ENCODE results near the gene SDHB. TPM values are rescaled to one million over a fixed set of nuclear protein-coding genes. Genes with fewer than 3 reads are reported as not detected.

SDHB gene
- total RNA-seq = 100 to 1,000 TPM in 1 of 2 donors, 10 to 100 TPM in 1; 82.9 to 137 TPM

DNA sequence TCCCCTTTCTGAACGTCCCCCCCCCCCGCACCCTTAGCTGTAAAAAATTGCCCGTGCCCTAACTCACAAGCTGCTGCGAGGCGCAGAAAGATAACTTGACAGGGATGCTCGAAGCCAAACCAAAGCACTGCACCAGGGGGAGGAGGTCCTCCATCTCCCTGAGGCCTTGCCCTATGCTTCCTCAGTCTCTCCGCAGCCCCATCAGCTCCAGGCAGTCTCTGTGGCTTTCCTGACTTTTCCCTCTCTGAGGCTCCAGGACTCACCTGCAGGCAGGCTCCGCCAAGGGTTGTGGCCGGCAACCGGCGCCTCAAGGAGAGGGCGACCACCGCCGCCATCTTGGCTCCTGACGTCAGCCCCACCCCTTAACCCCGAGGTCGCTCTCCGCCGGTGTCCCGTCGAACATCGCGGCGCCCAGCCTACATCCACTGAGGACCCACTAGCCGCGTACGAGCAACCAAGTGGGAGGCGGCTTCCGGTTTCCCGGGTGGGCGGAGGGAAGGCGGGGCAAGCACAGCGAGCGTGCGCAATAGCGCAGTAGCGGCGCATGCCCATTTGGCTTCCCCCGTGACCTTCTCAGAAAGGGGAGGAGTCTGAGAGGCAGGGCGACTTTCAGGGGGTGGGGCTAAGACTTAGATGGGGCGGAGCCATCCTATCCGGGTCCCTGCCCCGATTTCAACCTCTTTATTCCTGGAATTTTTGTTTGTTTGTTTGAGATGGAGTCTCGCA lies at the start of gene SDHB:
Gene SDHB (minus strand): TSS at position 348 of the 726 bp plus-strand sequence. CDS start 13 bp downstream, at position 335.
- ATAC-seq (replicated peaks) = peak; percentile 99
- no peaks in the 10 kb centered on the region for H3K27me3 Mint-ChIP-seq
- no peaks in the 10 kb centered on the region for H3K9me3 Mint-ChIP-seq
- H3K4me3 Mint-ChIP-seq = peak within 1 kb of the TSS; percentile 97
- H3K36me3 Mint-ChIP-seq (ENCODE audit: low read depth) = peaks cover 35% of the 10 kb centered on the region
- H3K4me1 Mint-ChIP-seq = peaks cover 11% of the 10 kb centered on the region
- peak within 1 kb of the TSS; percentile 95 for H3K27ac Mint-ChIP-seq

GRCh38 chr1:17102232-17102631 lies 48.4 kb upstream of the SDHB start:
- H3K27ac Mint-ChIP-seq = no peak overlapping the region
- no peak for ATAC-seq (replicated peaks)
- H3K36me3 Mint-ChIP-seq (ENCODE audit: low read depth) = no peaks in the 10 kb centered on the region
- H3K9me3 Mint-ChIP-seq = no peaks in the 10 kb centered on the region
- H3K4me1 Mint-ChIP-seq = no peaks in the 10 kb centered on the region
- H3K4me3 Mint-ChIP-seq = no peak overlapping the region
- H3K27me3 Mint-ChIP-seq = peaks cover 15% of the 10 kb centered on the region

DNA sequence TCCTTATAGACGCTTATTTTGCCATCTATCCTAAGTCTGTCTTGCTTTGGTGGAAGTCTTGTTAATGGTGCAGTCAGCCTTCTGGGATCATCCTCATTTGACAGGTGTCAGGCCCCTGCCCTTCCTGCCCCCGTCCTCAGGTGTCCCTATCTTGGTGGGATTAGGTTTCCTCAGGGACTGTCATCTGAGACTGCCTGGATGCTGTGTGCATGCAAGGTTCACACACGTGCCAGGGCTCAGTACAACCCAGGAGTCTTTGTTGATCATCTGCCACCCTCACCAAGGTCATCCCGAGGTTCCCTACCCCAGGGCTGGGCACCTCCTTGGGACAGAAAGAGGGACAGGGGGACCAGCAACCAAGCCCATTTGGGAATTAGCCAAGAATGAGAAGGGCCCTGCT lies 47.4 kb upstream of the SDHB start:
- ATAC-seq (replicated peaks) = no peak
- Mint-ChIP-seq H3K9me3 (no peaks in the 10 kb centered on the region), H3K4me1 (no peaks in the 10 kb centered on the region), H3K4me3 (no peak overlapping the region), H3K27me3 (peaks cover 8% of the 10 kb centered on the region), H3K27ac (no peak overlapping the region), H3K36me3 (ENCODE audit: low read depth) (no peaks in the 10 kb centered on the region)

- Mint-ChIP-seq H3K9me3 (no peaks in the 10 kb centered on the region), H3K36me3 (ENCODE audit: low read depth) (no peaks in the 10 kb centered on the region), H3K4me3 (no peak overlapping the region), H3K27me3 (peaks cover 5% of the 10 kb centered on the region), H3K4me1 (no peaks in the 10 kb centered on the region), H3K27ac (no peak overlapping the region)
- ATAC-seq (replicated peaks) = no peak
These were observed 45.9 kb upstream of the SDHB start for GRCh38 chr1:17099616-17100340.

- Mint-ChIP-seq H3K4me3 (no peak overlapping the region), H3K4me1 (no peaks in the 10 kb centered on the region), H3K36me3 (ENCODE audit: low read depth) (no peaks in the 10 kb centered on the region), H3K27me3 (peaks cover 5% of the 10 kb centered on the region), H3K27ac (no peak overlapping the region), H3K9me3 (no peaks in the 10 kb centered on the region)
- no peak for ATAC-seq (replicated peaks)
These were observed 44.9 kb upstream of the SDHB start for GRCh38 chr1:17098446-17099317.

DNA sequence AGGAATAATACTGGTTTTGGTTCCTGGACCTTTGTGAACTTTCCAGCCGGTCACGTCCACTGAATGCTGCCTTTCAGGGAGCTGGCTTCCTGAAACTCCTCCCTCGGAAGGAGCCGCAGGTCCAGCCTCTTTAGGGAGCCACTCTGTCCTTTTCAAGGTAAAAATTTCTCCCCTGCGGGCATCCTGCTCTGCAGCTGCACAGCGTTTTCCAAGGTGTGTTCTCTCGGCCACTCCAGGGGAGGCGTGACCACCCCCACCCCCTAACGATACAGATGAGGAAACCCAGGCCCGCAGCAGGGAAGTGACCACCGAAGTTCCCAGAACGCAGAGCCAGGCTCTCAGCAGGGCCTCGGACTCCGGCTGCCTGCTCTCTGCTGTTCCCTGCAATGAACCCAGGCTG lies 44.0 kb upstream of the SDHB start:
- Mint-ChIP-seq H3K27me3 (peaks cover 5% of the 10 kb centered on the region), H3K4me3 (no peak overlapping the region), H3K36me3 (ENCODE audit: low read depth) (no peaks in the 10 kb centered on the region), H3K4me1 (no peaks in the 10 kb centered on the region), H3K27ac (no peak overlapping the region), H3K9me3 (no peaks in the 10 kb centered on the region)
- no peak for ATAC-seq (replicated peaks)

DNA sequence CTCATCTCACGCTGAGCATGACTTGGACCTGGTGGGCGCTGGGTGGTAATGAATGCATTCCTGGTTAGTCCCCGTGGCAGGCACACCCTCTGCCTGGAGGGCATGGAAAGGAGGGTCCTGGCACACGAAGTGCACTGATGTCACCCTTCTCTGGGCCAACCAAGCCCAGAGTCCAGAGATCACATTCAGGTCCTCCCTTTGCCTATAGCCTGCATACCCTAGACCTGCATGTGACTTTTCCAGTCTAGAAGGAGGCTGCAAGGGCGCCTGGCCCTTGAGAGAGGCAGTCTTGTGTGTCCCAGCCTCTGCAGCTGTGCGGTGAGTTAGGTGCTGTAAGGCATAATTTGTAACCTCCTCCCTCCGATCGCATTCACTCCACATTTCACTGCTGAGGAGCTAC lies 43.3 kb upstream of the SDHB start:
- no peak for ATAC-seq (replicated peaks)
- Mint-ChIP-seq H3K4me3 (no peak overlapping the region), H3K4me1 (no peaks in the 10 kb centered on the region), H3K27me3 (peaks cover 5% of the 10 kb centered on the region), H3K36me3 (ENCODE audit: low read depth) (no peaks in the 10 kb centered on the region), H3K9me3 (no peaks in the 10 kb centered on the region), H3K27ac (no peak overlapping the region)

DNA sequence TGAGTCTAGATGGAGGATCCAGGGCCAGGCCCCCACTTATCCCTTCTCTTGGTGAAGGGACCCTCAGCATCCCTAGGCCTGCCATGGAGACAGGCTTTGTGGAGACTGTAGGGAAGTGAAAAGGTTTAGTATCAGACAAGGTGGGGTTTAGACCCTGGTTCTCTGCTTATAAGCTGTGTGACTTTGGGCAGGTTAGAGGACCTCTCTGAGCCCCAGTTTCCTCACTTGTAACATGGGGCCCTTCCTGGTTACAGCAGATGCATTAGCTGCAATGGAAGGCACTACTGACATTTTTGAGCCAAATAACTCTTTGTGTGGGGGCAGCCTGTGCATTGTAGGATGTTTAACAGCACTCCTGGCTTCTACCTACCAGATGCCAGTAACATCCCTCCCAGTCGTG lies 42.8 kb upstream of the SDHB start:
- Mint-ChIP-seq H3K4me3 (no peak overlapping the region), H3K27ac (no peak overlapping the region), H3K9me3 (no peaks in the 10 kb centered on the region), H3K36me3 (ENCODE audit: low read depth) (no peaks in the 10 kb centered on the region), H3K27me3 (peaks cover 6% of the 10 kb centered on the region), H3K4me1 (no peaks in the 10 kb centered on the region)
- no peak for ATAC-seq (replicated peaks)

GRCh38 chr1:17095141-17095540 lies 41.3 kb upstream of the SDHB start:
- Mint-ChIP-seq H3K4me1 (no peaks in the 10 kb centered on the region), H3K36me3 (ENCODE audit: low read depth) (no peaks in the 10 kb centered on the region), H3K27me3 (peaks cover 9% of the 10 kb centered on the region), H3K4me3 (no peak overlapping the region), H3K9me3 (no peaks in the 10 kb centered on the region), H3K27ac (no peak overlapping the region)
- ATAC-seq (replicated peaks) = no peak

DNA sequence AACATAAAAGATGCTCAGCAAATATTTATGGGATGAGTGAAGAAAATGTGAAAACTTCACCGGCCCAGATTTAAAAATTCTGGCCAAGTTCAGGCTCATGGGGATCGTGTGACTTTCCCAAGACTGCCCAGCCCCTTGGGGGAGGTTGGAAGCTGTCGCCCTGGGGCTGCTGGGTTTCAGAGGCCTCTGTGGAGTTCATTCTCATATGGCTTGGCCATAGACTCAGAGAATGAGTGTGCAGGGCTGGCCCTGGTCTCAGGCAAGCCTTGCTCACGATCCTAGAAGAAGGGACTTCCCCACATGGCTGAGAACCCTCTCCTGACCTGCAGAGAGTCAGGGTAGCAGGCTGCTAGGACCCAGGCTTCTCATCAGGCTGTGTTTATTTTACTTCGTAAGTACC lies 40.8 kb upstream of the SDHB start:
- Mint-ChIP-seq H3K27ac (no peak overlapping the region), H3K27me3 (peaks cover 9% of the 10 kb centered on the region), H3K4me1 (no peaks in the 10 kb centered on the region), H3K36me3 (ENCODE audit: low read depth) (no peaks in the 10 kb centered on the region), H3K4me3 (no peak overlapping the region), H3K9me3 (no peaks in the 10 kb centered on the region)
- ATAC-seq (replicated peaks) = no peak

DNA sequence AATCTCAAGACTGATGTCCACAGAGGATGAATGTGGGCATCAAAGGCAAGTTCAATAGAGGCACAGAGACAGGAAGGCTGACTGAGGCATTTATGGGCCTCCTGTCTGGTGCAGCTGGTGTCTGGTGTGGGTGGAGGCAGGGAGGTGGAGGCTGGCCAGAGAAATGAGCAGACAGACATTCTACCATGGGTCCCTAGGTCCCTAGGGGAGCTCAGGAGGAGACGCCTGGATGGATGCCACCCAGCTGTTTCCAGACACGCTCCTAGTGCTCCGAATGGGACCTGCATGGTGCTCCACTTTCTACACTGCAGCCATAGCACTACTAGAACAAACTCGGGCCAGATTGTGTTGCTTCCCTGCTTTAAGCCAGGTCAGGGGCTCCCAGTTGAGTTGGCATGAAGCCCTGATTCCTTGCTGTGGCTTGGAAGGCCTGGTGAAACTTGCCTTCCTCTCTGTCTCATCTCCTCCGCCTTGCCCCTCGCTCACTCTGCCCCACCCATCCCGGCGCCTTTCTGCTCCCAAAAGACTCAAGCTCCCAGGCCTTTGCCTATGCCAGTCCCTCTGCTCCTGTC lies 40.1 kb upstream of the SDHB start:
- ATAC-seq (replicated peaks) = no peak
- Mint-ChIP-seq H3K9me3 (no peaks in the 10 kb centered on the region), H3K27ac (no peak overlapping the region)

DNA sequence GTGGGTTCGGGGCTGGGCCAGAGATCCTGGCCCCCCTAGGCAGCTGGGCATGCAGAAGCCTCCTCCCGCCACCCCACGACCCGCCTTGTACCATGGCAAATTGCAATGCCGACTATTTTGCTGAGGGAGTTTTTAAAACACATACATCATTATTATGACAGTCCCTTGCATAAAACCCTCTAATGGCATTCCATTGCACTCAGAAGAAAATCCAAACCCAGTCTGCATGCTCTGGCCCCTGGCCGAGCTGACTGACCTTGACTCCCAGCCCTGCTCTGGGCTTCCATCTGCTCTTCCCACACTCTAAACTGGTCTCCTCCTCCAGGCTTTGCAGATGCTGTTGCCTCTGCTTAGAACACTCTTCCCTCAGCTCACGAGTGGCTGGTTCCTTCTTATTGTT lies 37.4 kb upstream of the SDHB start:
- no peak overlapping the region for H3K27ac Mint-ChIP-seq
- no peaks in the 10 kb centered on the region for H3K36me3 Mint-ChIP-seq (ENCODE audit: low read depth)
- ATAC-seq (replicated peaks) = no peak
- no peaks in the 10 kb centered on the region for H3K9me3 Mint-ChIP-seq
- no peaks in the 10 kb centered on the region for H3K4me1 Mint-ChIP-seq
- H3K4me3 Mint-ChIP-seq = no peak overlapping the region
- H3K27me3 Mint-ChIP-seq = peaks cover 9% of the 10 kb centered on the region

More for the DNA sequence above, 40.1 kb upstream of the SDHB start:
- H3K27me3 Mint-ChIP-seq = peaks cover 4% of the 10 kb centered on the region
- no peak overlapping the region for H3K4me3 Mint-ChIP-seq
- no peaks in the 10 kb centered on the region for H3K4me1 Mint-ChIP-seq
- H3K36me3 Mint-ChIP-seq (ENCODE audit: low read depth) = no peaks in the 10 kb centered on the region

- Mint-ChIP-seq H3K36me3 (ENCODE audit: low read depth) (no peaks in the 10 kb centered on the region), H3K4me1 (no peaks in the 10 kb centered on the region), H3K4me3 (no peak overlapping the region), H3K9me3 (no peaks in the 10 kb centered on the region), H3K27me3 (peaks cover 14% of the 10 kb centered on the region), H3K27ac (no peak overlapping the region)
- ATAC-seq (replicated peaks) = no peak
These were observed 35.7 kb upstream of the SDHB start for GRCh38 chr1:17089506-17089905.

- no peak overlapping the region for H3K4me3 Mint-ChIP-seq
- no peaks in the 10 kb centered on the region for H3K4me1 Mint-ChIP-seq
- H3K27ac Mint-ChIP-seq = no peak overlapping the region
- no peaks in the 10 kb centered on the region for H3K36me3 Mint-ChIP-seq (ENCODE audit: low read depth)
- no peak for ATAC-seq (replicated peaks)
- H3K27me3 Mint-ChIP-seq = peaks cover 17% of the 10 kb centered on the region
- H3K9me3 Mint-ChIP-seq = no peaks in the 10 kb centered on the region
These were observed 32.9 kb upstream of the SDHB start for GRCh38 chr1:17086751-17087150.
